ENCODE results near the gene CLMN. TPM values are rescaled to one million over a fixed set of nuclear protein-coding genes. Genes with fewer than 3 reads are reported as not detected.

CLMN gene
- total RNA-seq, 2 experiments from 2014 or later = 1.6 TPM

DNA sequence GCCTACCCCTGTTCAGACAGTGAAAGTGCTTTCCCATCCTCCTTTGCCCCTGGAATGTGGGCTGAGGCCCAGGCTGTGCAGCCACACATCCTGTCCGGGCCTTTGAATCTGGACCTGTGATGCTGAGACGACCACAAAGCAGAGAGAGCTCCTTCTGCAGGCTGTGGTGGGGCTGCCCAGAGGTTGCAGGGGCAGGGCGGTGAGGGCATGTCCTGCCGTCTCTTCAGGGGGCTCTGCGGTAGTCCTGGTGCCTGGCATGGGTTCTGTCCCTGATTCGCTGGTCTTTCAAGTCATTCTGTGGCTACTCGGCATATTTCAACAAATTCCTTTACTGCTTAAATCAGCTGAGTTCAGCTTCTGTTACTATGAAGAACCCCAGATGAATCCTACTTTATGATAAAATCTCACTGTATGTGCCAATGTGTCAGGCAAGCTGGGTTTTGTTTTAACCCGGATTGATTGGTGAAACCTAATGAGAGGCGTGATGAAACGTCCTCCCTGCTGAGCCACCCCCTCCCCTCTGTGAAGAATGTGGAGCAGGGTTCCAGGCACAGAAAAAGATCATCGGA lies 99.0 kb downstream of the CLMN start:
- ATAC-seq (no peak), DNase-seq (no peak)
- Mint-ChIP-seq H3K4me1 (ENCODE audit: low read depth) (no peaks in the 10 kb centered on the region), H3K9me3 (ENCODE audit: insufficient read depth) (no peaks in the 10 kb centered on the region), H3K4me3 (no peak overlapping the region), H3K27me3 (ENCODE audit: low read depth) (no peaks in the 10 kb centered on the region), H3K36me3 (ENCODE audit: low read depth) (no peaks in the 10 kb centered on the region), H3K27ac (no peak overlapping the region)
- ChIA-PET CTCF (no interaction called here), POLR2A (no interaction called here)

GRCh38 chr14:95218472-95219193 lies 101.1 kb downstream of the CLMN start:
- ATAC-seq (no peak), DNase-seq (no peak)
- Mint-ChIP-seq H3K4me3 (no peak overlapping the region), H3K4me1 (ENCODE audit: low read depth) (no peaks in the 10 kb centered on the region), H3K9me3 (ENCODE audit: insufficient read depth) (no peaks in the 10 kb centered on the region), H3K27ac (no peak overlapping the region), H3K36me3 (ENCODE audit: low read depth) (no peaks in the 10 kb centered on the region), H3K27me3 (ENCODE audit: low read depth) (no peaks in the 10 kb centered on the region)
- ChIA-PET CTCF (interaction anchor here (1.2 kb wide), 1 partner anchor 185 kb away, joined by 5 read pairs; no protein-coding TSS in a partner anchor), POLR2A (no interaction called here)

- no peak overlapping the region for H3K4me3 Mint-ChIP-seq
- H3K27me3 Mint-ChIP-seq (ENCODE audit: low read depth) = no peaks in the 10 kb centered on the region
- H3K36me3 Mint-ChIP-seq (ENCODE audit: low read depth) = no peaks in the 10 kb centered on the region
- DNase-seq = no peak
- no peaks in the 10 kb centered on the region for H3K4me1 Mint-ChIP-seq (ENCODE audit: low read depth)
- no peak for ATAC-seq
- ChIA-PET POLR2A (no interaction called here), CTCF (no interaction called here)
- H3K9me3 Mint-ChIP-seq (ENCODE audit: insufficient read depth) = no peaks in the 10 kb centered on the region
- no peak overlapping the region for H3K27ac Mint-ChIP-seq
Measured at GRCh38 chr14:95218006-95218405, 101.7 kb downstream of the CLMN start.

- no peak for ATAC-seq
- H3K4me1 Mint-ChIP-seq (ENCODE audit: low read depth) = no peaks in the 10 kb centered on the region
- H3K36me3 Mint-ChIP-seq (ENCODE audit: low read depth) = no peaks in the 10 kb centered on the region
- POLR2A ChIA-PET = no interaction called here
- H3K27me3 Mint-ChIP-seq (ENCODE audit: low read depth) = no peaks in the 10 kb centered on the region
- no peaks in the 10 kb centered on the region for H3K9me3 Mint-ChIP-seq (ENCODE audit: insufficient read depth)
- CTCF ChIA-PET = no interaction called here
- no peak overlapping the region for H3K4me3 Mint-ChIP-seq
- DNase-seq = no peak
- H3K27ac Mint-ChIP-seq = no peak overlapping the region
Measured at GRCh38 chr14:95217391-95217900, 102.3 kb downstream of the CLMN start.

- ATAC-seq (no peak), DNase-seq (no peak)
- Mint-ChIP-seq H3K36me3 (ENCODE audit: low read depth) (no peaks in the 10 kb centered on the region), H3K4me3 (no peak overlapping the region), H3K27me3 (ENCODE audit: low read depth) (no peaks in the 10 kb centered on the region), H3K4me1 (ENCODE audit: low read depth) (no peaks in the 10 kb centered on the region), H3K27ac (no peak overlapping the region), H3K9me3 (ENCODE audit: insufficient read depth) (no peaks in the 10 kb centered on the region)
- ChIA-PET CTCF (no interaction called here), POLR2A (no interaction called here)
Measured at GRCh38 chr14:95216008-95216407, 103.7 kb downstream of the CLMN start.

DNA sequence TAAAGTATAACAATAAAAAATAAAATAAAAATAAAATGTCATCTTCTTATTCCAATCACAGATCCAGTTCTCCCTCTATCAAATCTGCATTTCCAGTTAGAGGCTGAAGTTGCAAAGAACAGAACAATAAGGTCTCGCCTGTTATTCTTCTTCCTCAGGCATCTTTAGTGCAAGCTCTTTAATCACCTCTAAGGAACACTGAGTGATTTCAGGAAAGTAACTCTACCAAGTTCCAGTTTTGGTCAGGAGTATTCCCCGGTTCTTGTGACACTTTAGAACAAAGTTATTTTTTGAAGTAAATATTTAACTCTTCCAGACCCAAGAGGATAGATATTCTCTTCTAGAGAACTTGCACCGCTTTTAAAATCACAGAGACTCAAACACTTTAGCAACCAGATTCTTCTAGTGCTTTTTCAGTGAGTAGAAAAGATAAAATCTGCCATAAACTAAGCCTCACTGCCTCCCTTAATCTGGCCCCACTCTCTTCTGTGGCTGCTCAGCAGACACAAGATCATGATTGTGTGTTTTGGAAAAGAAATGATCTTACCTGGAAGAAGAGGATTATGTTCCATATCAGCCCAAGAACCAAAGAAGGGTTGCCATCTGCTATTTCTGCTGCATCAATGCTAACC lies 104.5 kb downstream of the CLMN start:
- DNase-seq (no peak), ATAC-seq (no peak)
- H3K4me1 Mint-ChIP-seq (ENCODE audit: low read depth) = no peaks in the 10 kb centered on the region
- H3K27ac Mint-ChIP-seq = no peak overlapping the region
- H3K27me3 Mint-ChIP-seq (ENCODE audit: low read depth) = no peaks in the 10 kb centered on the region
- ChIA-PET POLR2A (no interaction called here), CTCF (no interaction called here)
- no peaks in the 10 kb centered on the region for H3K36me3 Mint-ChIP-seq (ENCODE audit: low read depth)
- H3K4me3 Mint-ChIP-seq = no peak overlapping the region
- H3K9me3 Mint-ChIP-seq (ENCODE audit: insufficient read depth) = no peaks in the 10 kb centered on the region

GRCh38 chr14:95213774-95214173 lies 105.9 kb downstream of the CLMN start:
- POLR2A ChIA-PET = no interaction called here
- CTCF ChIA-PET = no interaction called here
- DNase-seq = no peak
- Mint-ChIP-seq H3K4me3 (no peak overlapping the region), H3K36me3 (ENCODE audit: low read depth) (no peaks in the 10 kb centered on the region), H3K4me1 (ENCODE audit: low read depth) (no peaks in the 10 kb centered on the region), H3K27me3 (ENCODE audit: low read depth) (no peaks in the 10 kb centered on the region), H3K27ac (no peak overlapping the region), H3K9me3 (ENCODE audit: insufficient read depth) (no peaks in the 10 kb centered on the region)
- no peak for ATAC-seq

DNA sequence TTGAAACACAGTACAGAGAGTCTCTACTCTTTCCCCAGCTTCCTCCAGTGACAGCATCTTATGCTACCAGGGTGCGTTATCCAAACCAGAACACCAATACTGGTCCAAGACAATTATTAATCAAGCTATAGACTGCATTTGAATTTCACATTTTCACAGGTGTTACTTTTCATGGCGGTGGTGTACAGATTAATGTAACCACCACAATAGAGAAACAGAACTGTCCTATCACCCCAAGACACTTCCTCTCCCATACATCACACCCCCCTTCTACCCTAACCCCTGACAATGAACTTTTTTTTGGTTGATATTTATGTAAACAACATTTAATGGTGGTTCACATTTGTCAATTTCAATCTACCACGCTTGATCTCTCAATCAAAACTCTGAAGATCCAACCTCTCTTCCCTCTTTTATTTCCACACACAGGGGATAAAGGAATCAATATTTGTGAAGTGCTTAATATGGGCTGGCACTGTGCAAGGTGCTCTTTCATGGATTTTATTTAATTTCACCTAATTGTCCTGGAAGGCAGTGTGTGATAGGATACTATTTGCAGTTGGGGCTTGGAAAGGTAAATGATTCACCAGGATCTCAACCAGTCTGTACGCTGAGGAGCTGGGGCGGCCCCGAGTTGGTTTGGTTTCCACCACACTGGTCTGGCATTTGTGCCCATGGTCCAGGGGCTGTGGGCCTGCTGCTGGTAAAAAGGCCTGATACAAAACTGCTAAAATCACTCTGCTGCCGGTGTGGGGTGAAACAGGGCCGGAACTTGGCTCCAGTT lies 107.8 kb downstream of the CLMN start:
- Mint-ChIP-seq H3K36me3 (ENCODE audit: low read depth) (no peaks in the 10 kb centered on the region), H3K27ac (no peak overlapping the region), H3K27me3 (ENCODE audit: low read depth) (no peaks in the 10 kb centered on the region), H3K4me1 (ENCODE audit: low read depth) (no peaks in the 10 kb centered on the region), H3K9me3 (ENCODE audit: insufficient read depth) (no peaks in the 10 kb centered on the region), H3K4me3 (no peak overlapping the region)
- ATAC-seq = no peak
- POLR2A ChIA-PET = no interaction called here
- CTCF ChIA-PET = no interaction called here
- DNase-seq = no peak

- Mint-ChIP-seq H3K27ac (no peak overlapping the region), H3K4me3 (no peak overlapping the region), H3K36me3 (ENCODE audit: low read depth) (no peaks in the 10 kb centered on the region), H3K27me3 (ENCODE audit: low read depth) (peaks cover 2% of the 10 kb centered on the region), H3K4me1 (ENCODE audit: low read depth) (no peaks in the 10 kb centered on the region), H3K9me3 (ENCODE audit: insufficient read depth) (no peaks in the 10 kb centered on the region)
- DNase-seq (no peak), ATAC-seq (no peak)
- CTCF ChIA-PET = no interaction called here
- POLR2A ChIA-PET = no interaction called here
Measured at GRCh38 chr14:95210699-95211098, 109.0 kb downstream of the CLMN start.

GRCh38 chr14:95208598-95208997 lies 111.1 kb downstream of the CLMN start:
- H3K9me3 Mint-ChIP-seq (ENCODE audit: insufficient read depth) = peaks cover 5% of the 10 kb centered on the region

DNA sequence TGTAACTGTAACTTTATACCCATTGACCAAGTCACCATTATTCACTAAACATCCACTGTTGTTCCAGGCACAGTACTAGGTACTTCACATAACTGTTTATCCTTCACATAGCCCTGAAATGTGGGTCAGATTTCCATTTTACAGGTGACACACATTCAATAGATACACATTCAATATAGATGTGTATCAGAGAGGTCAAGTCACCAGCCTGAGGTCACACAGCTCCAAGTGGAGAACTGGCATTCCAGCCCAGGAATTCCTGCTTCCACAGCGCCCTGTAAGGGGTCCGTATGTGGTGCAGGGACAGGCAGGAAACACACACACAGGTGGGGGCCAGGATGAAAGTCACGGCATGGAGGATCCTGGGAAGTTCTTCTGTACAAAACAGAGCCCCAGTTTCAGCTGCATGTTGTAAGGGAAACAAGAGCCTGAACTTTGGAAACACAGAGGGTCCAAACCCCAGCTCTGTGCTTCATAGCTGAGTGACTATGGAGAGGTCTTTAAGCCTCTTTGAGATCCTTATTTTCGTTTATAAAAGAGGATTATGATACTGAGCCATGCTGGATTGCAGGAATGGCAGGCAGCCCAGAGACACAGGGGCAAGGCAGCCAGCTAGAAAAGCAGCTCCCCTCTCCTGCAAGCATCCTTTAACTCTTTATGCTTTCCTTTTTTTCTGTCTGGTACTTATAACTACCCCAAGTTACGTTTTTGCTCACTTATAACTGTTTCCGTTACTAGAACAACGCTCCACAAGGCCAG lies 112.1 kb downstream of the CLMN start:
- ChIA-PET CTCF (no interaction called here), POLR2A (no interaction called here)
- Mint-ChIP-seq H3K36me3 (ENCODE audit: low read depth) (no peaks in the 10 kb centered on the region), H3K27me3 (ENCODE audit: low read depth) (peaks cover 2% of the 10 kb centered on the region), H3K9me3 (ENCODE audit: insufficient read depth) (peaks cover 5% of the 10 kb centered on the region), H3K4me1 (ENCODE audit: low read depth) (no peaks in the 10 kb centered on the region), H3K27ac (no peak overlapping the region), H3K4me3 (no peak overlapping the region)
- DNase-seq = no peak
- ATAC-seq = no peak

More at GRCh38 chr14:95208598-95208997, 111.1 kb downstream of the CLMN start:
- ATAC-seq (no peak), DNase-seq (no peak)
- Mint-ChIP-seq H3K36me3 (ENCODE audit: low read depth) (no peaks in the 10 kb centered on the region), H3K4me3 (no peak overlapping the region), H3K27me3 (ENCODE audit: low read depth) (peaks cover 2% of the 10 kb centered on the region), H3K27ac (no peak overlapping the region), H3K4me1 (ENCODE audit: low read depth) (no peaks in the 10 kb centered on the region)
- ChIA-PET POLR2A (no interaction called here), CTCF (no interaction called here)

All from activated CD8-positive, alpha-beta T cell treated with anti-CD3 and anti-CD28 coated beads, Interleukin-2, amount 10 ng/mL, durations not matched to agents 7 days and 5 days (primary cell).